H1 (cell line): ENCODE data around the gene NELFA.

Source experiments
- CEBPB ChIP-seq: IDR thresholded peaks from 2 replicates; pipeline ENCODE4 v1.6.1; 2012; ENCODE audit warnings: low read depth, low read length
- CTCF ChIP-seq, 3 experiments: IDR thresholded peaks; 1 replicate in 2 of 3; 2 replicates in 1 of 3; pipeline versions ENCODE4 v1.5.1 to v1.6.1; 2011; ENCODE audit warnings: low read length in 3 of 3, mild to moderate bottlenecking in 3 of 3, inconsistent platforms in 2 of 3, low read depth in 1 of 3, moderate library complexity in 1 of 3; ENCODE audit not compliant: insufficient read depth in 1 of 3; ENCODE audit errors: control extremely low read depth in 1 of 3
- HDAC6 ChIP-seq: IDR thresholded peaks from one replicate; pipeline ENCODE4 v1.7.1; 2012; ENCODE audit warnings: low read depth, mild to moderate bottlenecking, inconsistent platforms, low read length, moderate library complexity
- JUND ChIP-seq: IDR thresholded peaks from 2 replicates; pipeline ENCODE4 v1.6.1; 2011; ENCODE audit warnings: mild to moderate bottlenecking, improper control_type of control experiment, low read length
- PHF8 ChIP-seq: fragments of 200-600 bp; sonication (generic); conservative IDR thresholded peaks from 2 replicates; pipeline ENCODE4 v1.7.1; 2012; ENCODE audit warnings: low read depth, mild to moderate bottlenecking, inconsistent platforms, low read length, moderate library complexity
- POLR2A ChIP-seq, 2 experiments: IDR thresholded peaks; 1 replicate in 1 of 2; 2 replicates in 1 of 2; pipeline ENCODE4 v1.6.1; 2011; ENCODE audit warnings: low read depth in 2 of 2, low read length in 2 of 2, mild to moderate bottlenecking in 2 of 2; ENCODE audit errors: control extremely low read depth in 1 of 2
- RBBP5 ChIP-seq: IDR thresholded peaks from 2 replicates; pipeline ENCODE4 v1.7.1; 2012; ENCODE audit warnings: low read depth, mild to moderate bottlenecking, inconsistent platforms, low read length, moderate library complexity, borderline replicate concordance
- SRF ChIP-seq: IDR thresholded peaks from 2 replicates; pipeline ENCODE4 v1.6.1; 2011; ENCODE audit warnings: mild to moderate bottlenecking, low read depth, low read length, moderate library complexity

DNA sequence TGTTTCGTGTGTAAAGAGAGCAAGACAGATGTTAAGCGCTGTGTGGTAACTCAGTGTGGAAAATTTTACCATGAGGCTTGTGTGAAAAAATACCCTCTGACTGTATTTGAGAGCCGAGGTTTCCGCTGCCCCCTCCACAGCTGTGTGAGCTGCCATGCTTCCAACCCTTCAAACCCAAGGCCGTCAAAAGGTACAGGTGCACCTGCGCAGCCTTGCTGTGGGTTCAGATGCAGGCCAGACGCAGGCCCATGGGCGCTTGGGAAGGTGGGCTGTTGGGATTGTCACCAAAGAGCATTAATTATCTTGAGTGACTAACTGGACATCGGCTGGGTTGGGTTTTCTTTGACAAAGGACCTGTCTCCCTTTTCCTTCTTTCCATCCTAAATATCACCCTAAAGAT is 55.4 kb downstream of the NELFA start:
- TF ChIP-seq PHF8 (no peak), JUND (no peak), HDAC6 (no peak), CTCF (IDR thresholded peaks at IDR 0.05; ENCODE audit: control extremely low read depth in 1 of 3, insufficient read depth in 1 of 3, low read depth in 1 of 3, low read length in 3 of 3) (no peak), POLR2A (IDR thresholded peaks at IDR 0.05; ENCODE audit: control extremely low read depth in 1 of 2, low read depth in 2 of 2, low read length in 2 of 2) (no peak), RBBP5 (no peak), CEBPB (no peak), SRF (no peak)
